ENCODE measurements around the gene ANKRD39. TPM values are rescaled to one million over a fixed set of nuclear protein-coding genes. Genes with fewer than 3 reads are reported as not detected.

The ANKRD39 gene
- total and polyA plus RNA-seq, 2 of the 4 experiments (the other 2 are of a cell fraction), result 12.5 to 17.0 TPM

- dilution Hi-C loops (cut with HindIII; ENCODE audit: low sequenced_read_pairs, unreplicated experiment), result no loop called here
Measured at GRCh38 chr2:96832408-96832753, 25.4 kb downstream of the ANKRD39 start.

More at GRCh38 chr2:96832408-96832753, 25.4 kb downstream of the ANKRD39 start:
- WGBS, 2 experiments (ENCODE audit: extremely low coverage in 2 of 2, insufficient read length in 1 of 2), result 64% methylated on average over 5 of the region's 11 CpGs; no CpG with 5 or more reads in 1 of the 2 experiments
- Histone ChIP-seq H3K4me1 (ENCODE audit: control insufficient read depth, insufficient read depth, low read length) (peaks cover 10% of the 10 kb centered on the region; the same call in 1 of the 2 replicates), H4K5ac (ENCODE audit: low read depth, low read length) (no peak overlapping the region), H3K9me1 (ENCODE audit: insufficient read depth, low read length) (peaks cover 11% of the 10 kb centered on the region; the same call in 1 of the 2 replicates), H4K8ac (ENCODE audit: low read depth in 2 of 2, low read length in 2 of 2) (peak overlapping the region in 1 of 2 experiments; percentile 84; a peak in 2 of 4 replicates), H3K56ac (ENCODE audit: extremely low read depth, insufficient read depth, low read length) (no peak overlapping the region), H4K20me1 (ENCODE audit: insufficient read depth, low read length) (no peaks in the 10 kb centered on the region), H3K23ac (ENCODE audit: low read depth, low read length) (no peak overlapping the region), H2AFZ (replicated peaks; ENCODE audit: low read length, poor library complexity) (peak overlapping the region; percentile 88), H3K79me1 (ENCODE audit: low read depth in 1 of 2, low read length in 2 of 2) (no peaks in the 10 kb centered on the region), H3K18ac (ENCODE audit: low read depth, low read length) (no peak overlapping the region), H3K4me3 (ENCODE audit: insufficient read depth, low read depth, low read length) (no peak overlapping the region), H3K27ac (ENCODE audit: insufficient read depth, low read length) (no peak overlapping the region), H4K91ac (ENCODE audit: insufficient read depth, low read depth, low read length) (no peak overlapping the region), H2BK120ac (ENCODE audit: low read depth, low read length) (no peak overlapping the region), H3K36me3 (ENCODE audit: control insufficient read depth, insufficient read depth, low read length) (peaks cover 25% of the 10 kb centered on the region), H3K14ac (replicated peaks; ENCODE audit: low read depth, low read length) (peak overlapping the region; percentile 36; the same call in 1 of the 2 replicates), H2AK9ac (replicated peaks; ENCODE audit: low read depth, low read length, poor library complexity) (peak overlapping the region; percentile 43), H3K4ac (ENCODE audit: low read depth, low read length) (0 out of 2 replicates have a peak overlapping the region, but pooled peaks have one; percentile 9), H2BK20ac (ENCODE audit: low read depth, low read length) (no peak overlapping the region), H2BK15ac (ENCODE audit: low read depth, low read length) (no peak overlapping the region), H3K9me3 (ENCODE audit: control insufficient read depth, insufficient read depth, low read length) (no peaks in the 10 kb centered on the region), H2BK5ac (ENCODE audit: low read depth, low read length, poor library complexity, severe bottlenecking) (no peak overlapping the region), H2AK5ac (ENCODE audit: low read depth, low read length) (0 out of 2 replicates have a peak overlapping the region, but pooled peaks have one; percentile 66), H3K4me2 (ENCODE audit: low read depth, low read length) (no peak overlapping the region), H3K27me3 (ENCODE audit: control insufficient read depth, insufficient read depth, low read length) (no peaks in the 10 kb centered on the region), H3K9ac (ENCODE audit: low read depth, low read length) (no peak overlapping the region)
- ChIA-PET CTCF (no interaction called here), POLR2A (ENCODE audit: unreplicated experiment) (no interaction called here)
- in situ Hi-C loops (cut with MboI; ENCODE audit: low sequenced_read_pairs), result no loop called here
- DNase-seq (no peak), ATAC-seq (ENCODE audit: low read depth) (no peak)
- no TSS peak for BruUV-seq (replicated peaks)
- intact Hi-C loops (cut with micrococcal nuclease), result no loop called here
- no peak for TF ChIP-seq POLR2A (IDR thresholded peaks at IDR 0.05; ENCODE audit: low read depth, low read length)
- TF ChIP-seq USF2 (IDR thresholded peaks at IDR 0.05; ENCODE audit: low read depth, low read length), result no peak

Data from IMR-90 (cell line).